WTC11 (cell line): ENCODE results near the gene SMAP2. TPM values are rescaled to one million over a fixed set of nuclear protein-coding genes. Genes with fewer than 3 reads are reported as not detected.

Source experiments
- ATAC-seq: fragments of 200-7000 bp; cut with Tn5 transposase; 2 replicates; pipeline ENCODE4 v1.10.0; 2021; ENCODE audit warnings: mild to moderate bottlenecking, moderate library complexity
- CTCF ChIA-PET: fragments of 300-600 bp; sonication (Branson Sonifier 250); formaldehyde crosslinking; loops from one replicate; lab custom pipeline; 2021; ENCODE audit warnings: antibody characterized with exemption; lab: Charles Lee
- POLR2A ChIA-PET: fragments of 350-600 bp; sonication (Branson Sonifier 250); formaldehyde crosslinking; loops from one replicate; lab custom pipeline; 2021; ENCODE audit warnings: antibody characterized with exemption; lab: Charles Lee
- DNase-seq: peaks from one replicate; pipeline ENCODE4 v3.0.0; 2021; ENCODE audit warnings: low spot score
- H3K27ac Mint-ChIP-seq: 2 replicates; pipeline ENCODE4 v1.8.0; 2021; ENCODE audit warnings: mixed read lengths
- H3K27me3 Mint-ChIP-seq: 2 replicates; pipeline ENCODE4 v1.8.0; 2021; ENCODE audit warnings: low read depth, mild to moderate bottlenecking, moderate library complexity, mixed read lengths
- H3K36me3 Mint-ChIP-seq: 2 replicates; pipeline ENCODE4 v1.8.0; 2021; ENCODE audit warnings: mixed read lengths
- H3K4me1 Mint-ChIP-seq: 2 replicates; pipeline ENCODE4 v1.8.0; 2022; ENCODE audit warnings: mixed read lengths
- H3K4me3 Mint-ChIP-seq: 2 replicates; pipeline ENCODE4 v1.8.0; 2021; ENCODE audit warnings: mild to moderate bottlenecking, moderate library complexity, mixed read lengths
- H3K9me3 Mint-ChIP-seq: 2 replicates; pipeline ENCODE4 v1.8.0; 2021; ENCODE audit warnings: mixed read lengths
- CDX4 ChIP-seq: fragments of 250-450 bp; sonication (Bioruptor Pico); IDR thresholded peaks from 2 replicates; pipeline ENCODE4 v1.9.0; 2021; ENCODE audit warnings: moderate library complexity, mild to moderate bottlenecking, inconsistent platforms, borderline replicate concordance
- ELF4 ChIP-seq: sonication (generic); formaldehyde crosslinking; IDR thresholded peaks from 2 replicates; pipeline ENCODE4 v1.8.1; 2022; ENCODE audit warnings: low read depth, mild to moderate bottlenecking, moderate library complexity, missing genetic modification reagents
- HMGA2 ChIP-seq: fragments of 250-450 bp; sonication (Bioruptor Pico); IDR thresholded peaks from 2 replicates; pipeline ENCODE4 v1.4.0; 2021; ENCODE audit warnings: mild to moderate bottlenecking, moderate library complexity
- JAZF1 ChIP-seq: fragments of 250-450 bp; sonication (Bioruptor Pico); IDR thresholded peaks from 2 replicates; pipeline ENCODE4 v1.9.0; 2021; ENCODE audit warnings: moderate library complexity, mild to moderate bottlenecking, inconsistent platforms
- MAX ChIP-seq: sonication (generic); formaldehyde crosslinking; IDR thresholded peaks from 2 replicates; pipeline ENCODE4 v1.8.0; 2022; ENCODE audit warnings: mild to moderate bottlenecking, missing genetic modification reagents
- MLX ChIP-seq: sonication (generic); formaldehyde crosslinking; IDR thresholded peaks from 2 replicates; pipeline ENCODE4 v1.8.1; 2023; ENCODE audit warnings: mild to moderate bottlenecking, missing genetic modification reagents, moderate library complexity
- MXD4 ChIP-seq: fragments of 250-450 bp; sonication (Bioruptor Pico); IDR thresholded peaks from 2 replicates; pipeline ENCODE4 v1.8.0; 2021; ENCODE audit warnings: mild to moderate bottlenecking, moderate library complexity, borderline replicate concordance
- NFYB ChIP-seq: sonication (generic); formaldehyde crosslinking; conservative IDR thresholded peaks from 2 replicates; pipeline ENCODE4 v1.8.0; 2022; ENCODE audit warnings: low read depth, missing genetic modification reagents
- NR1H2 ChIP-seq: sonication (generic); formaldehyde crosslinking; IDR thresholded peaks from 2 replicates; pipeline ENCODE4 v1.9.0; 2021; ENCODE audit warnings: mild to moderate bottlenecking, moderate library complexity, missing genetic modification reagents
- NR2C2 ChIP-seq: sonication (generic); formaldehyde crosslinking; IDR thresholded peaks from 2 replicates; pipeline ENCODE4 v1.8.0; 2022; ENCODE audit warnings: mild to moderate bottlenecking, missing genetic modification reagents
- SMAD4 ChIP-seq: sonication (generic); formaldehyde crosslinking; IDR thresholded peaks from 2 replicates; pipeline ENCODE4 v1.8.0; 2022; ENCODE audit warnings: mild to moderate bottlenecking, missing genetic modification reagents
- SP1 ChIP-seq: sonication (generic); formaldehyde crosslinking; conservative IDR thresholded peaks from 2 replicates; pipeline ENCODE4 v1.8.1; 2022; ENCODE audit warnings: missing genetic modification reagents
- TCF7 ChIP-seq: sonication (generic); formaldehyde crosslinking; IDR thresholded peaks from 2 replicates; pipeline ENCODE4 v1.8.0; 2022; ENCODE audit warnings: mild to moderate bottlenecking, low read depth, missing genetic modification reagents, moderate library complexity
- TEAD1 ChIP-seq: sonication (generic); formaldehyde crosslinking; IDR thresholded peaks from 2 replicates; pipeline ENCODE4 v1.8.0; 2022; ENCODE audit warnings: mild to moderate bottlenecking, missing genetic modification reagents
- ZNF121 ChIP-seq: sonication (generic); formaldehyde crosslinking; IDR thresholded peaks from 2 replicates; pipeline ENCODE4 v1.8.0; 2023; ENCODE audit warnings: missing genetic modification reagents
- ZNF138 ChIP-seq: sonication (generic); formaldehyde crosslinking; conservative IDR thresholded peaks from 2 replicates; pipeline ENCODE4 v1.8.1; 2022; ENCODE audit warnings: mild to moderate bottlenecking, moderate library complexity, missing genetic modification reagents
- ZNF671 ChIP-seq: fragments of 250-450 bp; sonication (Bioruptor Pico); IDR thresholded peaks from 2 replicates; pipeline ENCODE4 v1.8.0; 2021; ENCODE audit warnings: mild to moderate bottlenecking
- total RNA-seq: library from RNA; stranded (reverse); gene quantifications from 3 replicates; pipeline ENCODE4 v1.2.3, GENCODE V29; 2021
- TF ChIP-seq, protein P1 (sequence below): sonication (generic); formaldehyde crosslinking; conservative IDR thresholded peaks from 2 replicates; pipeline ENCODE4 v1.8.1; 2023; ENCODE audit warnings: mild to moderate bottlenecking, low read depth, missing genetic modification reagents, moderate library complexity
- TF ChIP-seq, protein P2 (sequence below): fragments of 250-450 bp; sonication (Bioruptor Pico); IDR thresholded peaks from 2 replicates; pipeline ENCODE4 v1.9.0; 2021; ENCODE audit warnings: mild to moderate bottlenecking, borderline replicate concordance
- TF ChIP-seq, protein P3 (sequence below): sonication (generic); formaldehyde crosslinking; IDR thresholded peaks from 2 replicates; pipeline ENCODE4 v1.8.1; 2022; ENCODE audit warnings: mild to moderate bottlenecking, missing genetic modification reagents, moderate library complexity, borderline replicate concordance
- TF ChIP-seq, protein P4 (sequence below): sonication (generic); formaldehyde crosslinking; IDR thresholded peaks from 2 replicates; pipeline ENCODE4 v1.8.0; 2022; ENCODE audit warnings: mild to moderate bottlenecking, missing genetic modification reagents

SMAP2 gene
- total RNA-seq, 1 experiment from 2014 or later = 4.9 TPM

GRCh38 chr1:40425198-40425597, 51.7 kb downstream of the SMAP2 start:
- Mint-ChIP-seq H3K36me3 (no peaks in the 10 kb centered on the region), H3K4me3 (no peak overlapping the region), H3K27me3 (no peaks in the 10 kb centered on the region; the same call in 1 of the 2 replicates), H3K4me1 (no peaks in the 10 kb centered on the region), H3K9me3 (no peaks in the 10 kb centered on the region), H3K27ac (no peak overlapping the region)
- POLR2A ChIA-PET = no interaction called here
- TF ChIP-seq, protein P1, sequence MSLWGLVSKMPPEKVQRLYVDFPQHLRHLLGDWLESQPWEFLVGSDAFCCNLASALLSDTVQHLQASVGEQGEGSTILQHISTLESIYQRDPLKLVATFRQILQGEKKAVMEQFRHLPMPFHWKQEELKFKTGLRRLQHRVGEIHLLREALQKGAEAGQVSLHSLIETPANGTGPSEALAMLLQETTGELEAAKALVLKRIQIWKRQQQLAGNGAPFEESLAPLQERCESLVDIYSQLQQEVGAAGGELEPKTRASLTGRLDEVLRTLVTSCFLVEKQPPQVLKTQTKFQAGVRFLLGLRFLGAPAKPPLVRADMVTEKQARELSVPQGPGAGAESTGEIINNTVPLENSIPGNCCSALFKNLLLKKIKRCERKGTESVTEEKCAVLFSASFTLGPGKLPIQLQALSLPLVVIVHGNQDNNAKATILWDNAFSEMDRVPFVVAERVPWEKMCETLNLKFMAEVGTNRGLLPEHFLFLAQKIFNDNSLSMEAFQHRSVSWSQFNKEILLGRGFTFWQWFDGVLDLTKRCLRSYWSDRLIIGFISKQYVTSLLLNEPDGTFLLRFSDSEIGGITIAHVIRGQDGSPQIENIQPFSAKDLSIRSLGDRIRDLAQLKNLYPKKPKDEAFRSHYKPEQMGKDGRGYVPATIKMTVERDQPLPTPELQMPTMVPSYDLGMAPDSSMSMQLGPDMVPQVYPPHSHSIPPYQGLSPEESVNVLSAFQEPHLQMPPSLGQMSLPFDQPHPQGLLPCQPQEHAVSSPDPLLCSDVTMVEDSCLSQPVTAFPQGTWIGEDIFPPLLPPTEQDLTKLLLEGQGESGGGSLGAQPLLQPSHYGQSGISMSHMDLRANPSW (CRISPR knock-in tag) = no peak
- TF ChIP-seq ZNF121 (CRISPR knock-in tag) = no peak
- no peak for TF ChIP-seq NR2C2
- TF ChIP-seq ELF4 (CRISPR knock-in tag) = no peak
- TF ChIP-seq, protein P2, sequence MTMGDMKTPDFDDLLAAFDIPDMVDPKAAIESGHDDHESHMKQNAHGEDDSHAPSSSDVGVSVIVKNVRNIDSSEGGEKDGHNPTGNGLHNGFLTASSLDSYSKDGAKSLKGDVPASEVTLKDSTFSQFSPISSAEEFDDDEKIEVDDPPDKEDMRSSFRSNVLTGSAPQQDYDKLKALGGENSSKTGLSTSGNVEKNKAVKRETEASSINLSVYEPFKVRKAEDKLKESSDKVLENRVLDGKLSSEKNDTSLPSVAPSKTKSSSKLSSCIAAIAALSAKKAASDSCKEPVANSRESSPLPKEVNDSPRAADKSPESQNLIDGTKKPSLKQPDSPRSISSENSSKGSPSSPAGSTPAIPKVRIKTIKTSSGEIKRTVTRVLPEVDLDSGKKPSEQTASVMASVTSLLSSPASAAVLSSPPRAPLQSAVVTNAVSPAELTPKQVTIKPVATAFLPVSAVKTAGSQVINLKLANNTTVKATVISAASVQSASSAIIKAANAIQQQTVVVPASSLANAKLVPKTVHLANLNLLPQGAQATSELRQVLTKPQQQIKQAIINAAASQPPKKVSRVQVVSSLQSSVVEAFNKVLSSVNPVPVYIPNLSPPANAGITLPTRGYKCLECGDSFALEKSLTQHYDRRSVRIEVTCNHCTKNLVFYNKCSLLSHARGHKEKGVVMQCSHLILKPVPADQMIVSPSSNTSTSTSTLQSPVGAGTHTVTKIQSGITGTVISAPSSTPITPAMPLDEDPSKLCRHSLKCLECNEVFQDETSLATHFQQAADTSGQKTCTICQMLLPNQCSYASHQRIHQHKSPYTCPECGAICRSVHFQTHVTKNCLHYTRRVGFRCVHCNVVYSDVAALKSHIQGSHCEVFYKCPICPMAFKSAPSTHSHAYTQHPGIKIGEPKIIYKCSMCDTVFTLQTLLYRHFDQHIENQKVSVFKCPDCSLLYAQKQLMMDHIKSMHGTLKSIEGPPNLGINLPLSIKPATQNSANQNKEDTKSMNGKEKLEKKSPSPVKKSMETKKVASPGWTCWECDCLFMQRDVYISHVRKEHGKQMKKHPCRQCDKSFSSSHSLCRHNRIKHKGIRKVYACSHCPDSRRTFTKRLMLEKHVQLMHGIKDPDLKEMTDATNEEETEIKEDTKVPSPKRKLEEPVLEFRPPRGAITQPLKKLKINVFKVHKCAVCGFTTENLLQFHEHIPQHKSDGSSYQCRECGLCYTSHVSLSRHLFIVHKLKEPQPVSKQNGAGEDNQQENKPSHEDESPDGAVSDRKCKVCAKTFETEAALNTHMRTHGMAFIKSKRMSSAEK (CRISPR knock-in tag) = no peak
- TF ChIP-seq NR1H2 = no peak
- no peak for TF ChIP-seq SP1
- TF ChIP-seq CDX4 (CRISPR knock-in tag) = no peak
- no peak for TF ChIP-seq ZNF671 (CRISPR knock-in tag)
- no peak for TF ChIP-seq TEAD1 (CRISPR knock-in tag)
- no peak for TF ChIP-seq TCF7 (CRISPR knock-in tag)
- no peak for TF ChIP-seq HMGA2 (CRISPR knock-in tag)
- no peak for TF ChIP-seq SMAD4 (CRISPR knock-in tag)
- TF ChIP-seq MLX = no peak
- TF ChIP-seq ZNF138 (CRISPR knock-in tag) = no peak
- TF ChIP-seq NFYB (CRISPR knock-in tag) = no peak
- TF ChIP-seq, protein P3, sequence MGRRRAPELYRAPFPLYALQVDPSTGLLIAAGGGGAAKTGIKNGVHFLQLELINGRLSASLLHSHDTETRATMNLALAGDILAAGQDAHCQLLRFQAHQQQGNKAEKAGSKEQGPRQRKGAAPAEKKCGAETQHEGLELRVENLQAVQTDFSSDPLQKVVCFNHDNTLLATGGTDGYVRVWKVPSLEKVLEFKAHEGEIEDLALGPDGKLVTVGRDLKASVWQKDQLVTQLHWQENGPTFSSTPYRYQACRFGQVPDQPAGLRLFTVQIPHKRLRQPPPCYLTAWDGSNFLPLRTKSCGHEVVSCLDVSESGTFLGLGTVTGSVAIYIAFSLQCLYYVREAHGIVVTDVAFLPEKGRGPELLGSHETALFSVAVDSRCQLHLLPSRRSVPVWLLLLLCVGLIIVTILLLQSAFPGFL = no peak
- no peak for ATAC-seq
- CTCF ChIA-PET = interaction anchor here (1.0 to 3.0 kb wide), 5 partner anchors 13 to 281 kb away, joined by 4 to 11 read pairs (median 4); no protein-coding TSS in a partner anchor
- no peak for DNase-seq

- H3K4me1 Mint-ChIP-seq = no peaks in the 10 kb centered on the region
- no peaks in the 10 kb centered on the region for H3K36me3 Mint-ChIP-seq
- POLR2A ChIA-PET = no interaction called here
- H3K9me3 Mint-ChIP-seq = no peaks in the 10 kb centered on the region
- peaks cover 4% of the 10 kb centered on the region; the same call in 1 of the 2 replicates for H3K27me3 Mint-ChIP-seq
- ATAC-seq (no peak), DNase-seq (no peak)
- H3K27ac Mint-ChIP-seq = no peak overlapping the region
- H3K4me3 Mint-ChIP-seq = no peak overlapping the region
- no peak for TF ChIP-seq JAZF1
- TF ChIP-seq, protein P4, sequence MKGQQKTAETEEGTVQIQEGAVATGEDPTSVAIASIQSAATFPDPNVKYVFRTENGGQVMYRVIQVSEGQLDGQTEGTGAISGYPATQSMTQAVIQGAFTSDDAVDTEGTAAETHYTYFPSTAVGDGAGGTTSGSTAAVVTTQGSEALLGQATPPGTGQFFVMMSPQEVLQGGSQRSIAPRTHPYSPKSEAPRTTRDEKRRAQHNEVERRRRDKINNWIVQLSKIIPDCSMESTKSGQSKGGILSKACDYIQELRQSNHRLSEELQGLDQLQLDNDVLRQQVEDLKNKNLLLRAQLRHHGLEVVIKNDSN (CRISPR knock-in tag) = no peak
- no peak for TF ChIP-seq MAX
- TF ChIP-seq, protein P3 = no peak
- no peak for TF ChIP-seq MXD4 (CRISPR knock-in tag)
- CTCF ChIA-PET = no interaction called here
Observed at GRCh38 chr1:40431385-40431784, 57.9 kb downstream of the SMAP2 start.
